NCI-H2171 (cell line): ENCODE measurements around the gene DNER.

ENCODE experiments used
- DNase-seq: peaks from one replicate; lab custom pipeline; 2025; lab: John Stamatoyannopoulos, UW

Gene DNER

DNA sequence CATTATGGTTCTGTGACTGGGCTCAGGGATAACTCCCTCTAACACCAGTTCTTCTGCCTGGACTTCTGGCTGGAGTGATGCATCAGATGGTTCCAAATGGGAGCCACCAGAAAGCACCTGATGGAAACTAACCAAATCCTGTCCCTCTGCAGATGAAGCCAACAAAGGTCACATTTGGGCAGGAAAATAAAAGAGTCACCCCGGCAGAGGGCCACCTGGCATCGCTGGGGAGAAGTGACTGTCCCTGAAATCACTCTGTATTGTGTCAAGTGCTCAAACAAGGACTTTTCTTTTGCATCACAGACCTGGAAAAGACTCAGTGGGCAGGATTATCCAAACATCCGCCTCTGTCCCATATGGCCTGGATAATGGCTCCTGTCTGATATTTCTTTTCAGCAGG lies 47.5 kb downstream of the DNER start:
- DNase-seq, result no peak

DNA sequence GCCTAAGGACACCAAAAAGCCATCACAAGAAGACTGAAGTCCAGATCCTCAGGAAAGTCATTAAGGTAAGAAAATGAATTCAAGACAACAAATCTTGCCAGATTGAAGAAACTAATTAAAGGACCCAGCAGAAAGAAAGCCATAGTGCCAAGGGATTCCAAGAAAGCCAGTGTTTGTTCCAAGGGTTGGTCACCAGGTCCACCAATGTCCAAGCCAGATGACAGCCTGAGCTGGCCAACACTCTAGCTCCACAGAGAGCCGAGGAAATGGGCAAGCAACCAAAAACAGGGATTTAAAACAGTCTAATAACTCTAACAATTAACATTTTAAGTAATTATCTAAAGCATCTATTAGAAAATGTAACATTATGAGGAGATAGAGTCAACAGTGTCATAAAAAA lies 49.2 kb downstream of the DNER start:
- DNase-seq, result no peak

DNA sequence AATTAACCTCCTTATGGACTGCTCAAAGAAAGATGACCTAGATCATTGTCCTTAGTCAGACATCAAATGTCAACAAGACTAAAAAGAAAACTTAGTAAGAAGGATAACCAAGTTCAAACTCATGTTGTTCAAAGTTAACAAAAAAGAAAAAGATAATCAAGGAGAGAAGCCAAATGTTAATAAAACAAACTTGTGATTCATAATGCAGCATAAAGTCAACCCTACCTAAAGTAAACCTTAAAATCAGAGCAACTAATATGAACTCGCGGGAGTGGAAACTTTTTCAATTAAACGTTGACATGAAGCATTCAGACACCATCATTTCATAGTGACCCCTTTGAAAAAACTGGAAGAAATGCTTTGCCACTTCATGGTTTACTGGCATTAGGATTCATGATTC lies 52.9 kb downstream of the DNER start:
- DNase-seq, result no peak

DNA sequence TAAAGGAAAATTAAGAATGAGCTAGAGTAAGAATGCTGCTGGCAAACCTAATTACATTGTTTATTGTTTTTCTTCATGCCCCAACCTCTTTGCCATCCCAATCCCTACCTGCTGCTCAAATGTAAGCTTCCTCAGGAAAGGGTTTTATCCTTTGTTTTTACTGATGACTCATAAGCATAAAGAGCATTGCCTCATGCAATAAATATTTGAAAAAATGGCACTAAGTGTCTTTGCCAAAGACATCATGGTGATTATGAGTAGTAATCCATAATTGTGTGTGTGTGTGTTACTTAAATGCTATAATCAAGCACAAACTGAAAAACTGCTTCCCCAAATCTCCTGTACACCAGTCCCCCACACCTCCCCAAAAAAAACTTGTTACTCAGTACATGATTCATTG lies 53.4 kb downstream of the DNER start:
- no peak for DNase-seq

DNA sequence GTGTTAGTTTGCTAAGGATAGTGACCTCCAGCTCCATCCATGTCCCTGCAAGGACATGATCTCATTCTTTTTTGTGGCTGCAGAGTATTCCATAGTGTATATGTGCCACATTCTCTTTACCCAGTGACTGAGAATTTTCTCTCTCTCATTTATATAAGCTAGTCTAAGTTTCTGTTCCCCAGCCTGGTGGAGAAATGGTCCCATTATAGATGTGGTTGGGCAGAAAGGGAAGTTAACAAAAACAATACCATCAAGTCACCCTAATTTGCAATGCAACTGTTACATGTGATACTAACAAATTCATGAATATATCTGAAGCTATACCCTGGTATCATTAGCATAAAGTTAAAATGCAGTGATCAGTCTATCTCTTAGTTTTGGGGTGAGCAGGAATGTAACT lies 54.0 kb downstream of the DNER start:
- DNase-seq, result no peak

DNA sequence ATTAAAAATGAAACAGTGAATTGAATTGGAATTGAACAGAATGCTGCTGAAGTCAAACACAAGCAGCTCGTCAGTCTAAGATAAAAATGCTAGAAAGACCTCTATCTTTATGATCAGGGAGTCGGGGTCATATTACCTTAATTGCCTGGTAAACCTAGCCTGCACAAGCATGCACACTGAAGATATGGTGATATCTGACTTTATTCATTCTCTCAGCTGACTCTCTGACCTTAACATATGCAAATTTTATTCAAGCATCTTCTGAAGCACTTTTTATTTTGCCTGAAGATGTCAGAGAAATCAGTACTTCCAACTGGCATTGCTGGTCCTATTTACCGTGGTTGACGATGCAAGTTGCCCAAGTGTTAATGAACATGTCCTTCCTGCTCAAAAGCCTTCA lies 56.4 kb downstream of the DNER start:
- DNase-seq, result no peak

DNA sequence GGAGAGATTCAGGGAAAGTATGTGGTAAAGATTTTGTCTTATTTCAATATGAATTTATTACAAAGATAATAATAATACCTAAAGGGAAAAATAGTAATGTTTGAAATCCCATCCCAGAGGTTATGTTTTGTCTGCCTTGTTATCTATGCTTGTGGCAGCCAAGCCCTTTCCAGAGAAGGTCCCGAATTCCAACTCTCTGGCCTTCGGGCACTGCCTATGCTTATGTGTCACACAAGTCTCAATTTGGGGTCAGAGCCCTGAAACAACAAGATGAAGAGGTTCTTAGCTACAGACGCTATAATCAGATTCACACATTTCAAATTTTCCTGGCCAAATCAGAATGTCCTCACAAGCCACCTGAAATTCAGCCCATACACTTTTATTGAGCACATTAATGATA lies 59.9 kb downstream of the DNER start:
- no peak for DNase-seq

DNA sequence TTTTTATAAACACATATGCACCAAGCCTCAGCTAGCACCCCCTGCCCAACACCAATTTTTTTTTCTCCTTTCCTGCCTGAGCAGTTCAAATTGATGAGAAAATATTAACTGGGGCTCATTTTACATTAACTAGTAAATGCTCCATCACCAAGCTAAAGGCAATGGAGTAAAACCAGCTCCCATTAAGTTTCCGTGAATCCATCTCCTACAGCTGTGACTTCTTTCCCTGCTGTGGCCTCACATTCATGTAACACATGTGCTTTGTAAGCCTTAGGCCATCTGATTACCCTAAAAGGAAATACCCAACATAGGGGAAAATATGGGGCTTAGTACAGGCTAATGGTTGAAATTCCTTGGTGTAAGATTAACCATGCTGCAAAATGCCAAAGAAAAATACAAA lies 60.8 kb downstream of the DNER start:
- DNase-seq, result no peak

DNA sequence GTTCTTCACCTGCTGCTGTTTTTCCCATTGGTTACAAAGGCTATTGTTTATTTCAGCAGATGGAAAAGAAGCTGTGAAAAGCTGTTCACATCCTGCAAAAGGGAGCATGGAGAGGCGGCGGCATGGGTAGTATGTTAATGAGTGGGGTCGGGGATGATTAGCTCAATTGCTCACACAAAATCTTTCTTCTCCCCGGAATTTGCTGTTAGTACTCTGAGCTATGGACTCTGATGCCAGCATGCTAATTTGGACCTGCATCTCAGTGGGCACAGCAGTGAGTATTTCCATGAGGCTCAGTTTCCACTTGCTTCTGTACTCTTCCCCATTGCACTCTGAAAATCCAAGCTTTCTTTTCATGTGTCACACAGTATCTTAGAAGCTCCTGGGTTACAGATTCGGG lies 61.6 kb downstream of the DNER start:
- no peak for DNase-seq

DNA sequence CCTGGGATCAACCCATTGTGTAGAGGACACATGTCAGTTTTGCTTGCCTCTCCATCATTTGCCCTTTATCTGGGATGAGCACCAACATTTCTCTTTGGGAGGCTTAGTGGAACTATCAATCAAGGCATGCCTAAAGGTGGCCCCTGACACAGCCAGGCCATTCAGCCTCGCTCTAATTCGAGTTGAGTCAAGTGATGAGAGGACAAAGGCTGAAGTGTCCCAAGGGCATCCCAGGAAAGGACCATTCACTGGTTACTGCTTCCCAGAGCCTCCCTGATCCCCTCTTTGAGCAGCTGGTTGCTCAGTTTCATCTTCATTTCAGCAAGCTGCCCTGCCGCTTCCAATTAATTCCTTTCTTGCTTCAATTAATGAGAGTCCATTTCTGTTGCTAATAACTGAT lies 63.5 kb downstream of the DNER start:
- DNase-seq, result no peak

DNA sequence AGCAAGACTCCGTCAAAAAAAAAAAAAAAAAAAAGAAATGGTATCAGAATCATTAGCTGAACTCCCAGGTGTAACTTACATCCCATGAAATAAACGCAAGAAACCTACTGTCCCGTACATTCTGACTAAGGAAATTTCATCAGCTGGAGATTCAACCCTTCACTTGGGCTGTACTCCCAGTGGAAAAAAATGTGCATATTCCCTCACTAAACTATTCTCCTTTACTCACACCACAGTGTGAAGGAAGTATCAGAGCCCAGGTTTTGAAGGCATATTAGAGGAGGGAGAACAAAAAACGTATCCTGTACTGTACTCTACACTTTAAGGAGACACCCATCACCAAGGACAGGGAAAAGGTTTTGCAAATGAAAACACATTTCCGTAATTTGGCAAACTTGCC lies 64.3 kb downstream of the DNER start:
- DNase-seq, result no peak

DNA sequence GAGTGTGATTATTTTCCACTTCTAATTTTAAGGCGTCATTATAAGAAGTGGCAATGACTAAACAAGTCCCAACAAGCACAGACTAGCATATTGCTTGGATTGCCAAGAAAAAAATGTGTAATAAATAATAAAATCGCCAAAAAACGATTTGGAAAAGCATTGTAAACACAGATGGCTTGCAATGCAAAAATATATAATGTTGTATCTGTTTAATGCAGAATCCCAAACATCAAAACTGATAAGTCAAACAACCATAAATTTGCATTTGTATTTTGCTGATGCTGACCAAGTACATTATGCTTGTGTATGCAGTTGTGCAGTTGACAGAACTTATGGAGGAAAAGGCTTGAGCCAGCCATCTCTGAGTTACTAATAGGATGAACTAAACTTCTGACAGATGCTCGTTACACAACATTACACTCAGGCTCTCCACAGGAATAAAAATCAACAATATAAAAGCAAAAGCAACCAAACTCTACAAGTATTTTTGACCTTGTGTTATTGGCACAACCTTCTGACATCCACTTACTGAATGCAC lies 68.1 kb downstream of the DNER start:
- no peak for DNase-seq

DNA sequence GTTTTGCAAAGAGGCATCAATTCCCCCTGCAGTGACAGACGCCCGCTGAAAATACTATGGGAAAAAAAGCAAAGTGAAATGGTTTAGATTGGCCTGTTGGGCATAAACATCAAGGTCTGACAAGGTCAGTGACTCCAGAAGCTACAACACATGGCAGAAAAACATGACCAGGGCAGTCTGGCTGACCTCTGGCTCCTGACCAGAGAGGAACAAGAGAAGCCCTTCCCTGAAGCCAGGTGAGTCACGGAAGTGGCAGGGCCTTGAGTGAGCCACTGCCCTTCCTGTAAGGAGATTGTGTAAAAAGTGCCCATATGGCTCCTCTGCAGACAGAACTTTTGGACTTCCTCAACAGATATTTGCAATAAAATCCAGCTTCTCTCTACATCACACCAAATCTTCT lies 72.0 kb downstream of the DNER start:
- DNase-seq, result no peak

DNA sequence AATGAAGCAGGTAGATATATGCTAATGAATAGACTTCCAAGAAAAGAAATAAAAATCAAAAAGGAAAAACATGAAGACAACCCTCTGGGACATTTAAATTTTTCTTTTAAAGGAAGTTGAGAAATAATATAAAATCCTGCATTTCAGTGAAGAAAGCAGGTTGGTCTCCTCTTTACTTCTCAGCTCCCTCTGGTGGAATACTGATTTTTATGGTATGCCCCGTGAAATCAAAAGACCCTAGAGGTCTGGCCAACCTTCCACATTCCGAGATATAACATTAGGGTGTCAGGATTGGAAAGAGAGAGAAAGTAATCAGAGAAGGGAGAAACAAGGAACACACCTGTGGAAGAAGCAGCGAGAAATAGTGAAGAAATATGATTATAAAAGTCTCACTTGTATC lies 72.7 kb downstream of the DNER start:
- DNase-seq, result no peak

DNA sequence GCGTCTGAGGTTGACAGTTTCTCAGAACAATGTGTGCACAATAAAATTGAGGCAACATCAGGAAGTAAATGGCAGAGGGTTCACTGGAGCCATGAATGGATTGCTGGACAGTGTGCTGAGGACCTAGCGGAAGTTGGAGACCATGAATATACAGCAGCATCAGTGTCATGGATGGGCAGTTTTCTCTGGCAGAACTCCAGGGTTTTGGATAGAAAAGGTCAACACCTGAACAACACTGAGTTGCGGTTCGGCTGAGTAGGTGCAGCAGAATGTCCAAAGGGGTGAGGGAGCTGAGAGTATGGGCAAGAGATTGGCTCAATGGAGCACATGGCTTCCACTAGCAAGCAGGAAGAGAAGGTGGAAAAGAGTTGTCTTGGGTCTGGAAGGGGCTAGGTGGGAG lies 73.7 kb downstream of the DNER start:
- no peak for DNase-seq

DNA sequence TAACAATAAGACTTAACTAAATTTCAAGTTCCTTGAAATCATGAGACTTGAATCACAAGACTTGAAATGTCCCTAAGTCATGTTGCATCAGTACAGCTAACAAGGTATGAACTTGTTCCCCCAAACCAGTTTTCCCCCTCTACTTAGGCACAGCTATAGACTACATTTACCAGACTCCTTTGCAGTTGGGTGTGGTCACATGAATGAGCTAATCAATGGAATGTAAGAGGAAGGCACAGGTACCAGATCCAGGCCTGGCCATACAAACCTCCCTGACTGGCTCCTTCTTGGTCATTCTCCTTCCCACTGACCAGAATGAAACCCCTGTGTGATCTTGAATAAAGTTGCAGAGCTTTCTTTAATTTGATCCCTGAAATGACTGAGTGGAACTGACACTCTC lies 77.8 kb downstream of the DNER start:
- no peak for DNase-seq

DNA sequence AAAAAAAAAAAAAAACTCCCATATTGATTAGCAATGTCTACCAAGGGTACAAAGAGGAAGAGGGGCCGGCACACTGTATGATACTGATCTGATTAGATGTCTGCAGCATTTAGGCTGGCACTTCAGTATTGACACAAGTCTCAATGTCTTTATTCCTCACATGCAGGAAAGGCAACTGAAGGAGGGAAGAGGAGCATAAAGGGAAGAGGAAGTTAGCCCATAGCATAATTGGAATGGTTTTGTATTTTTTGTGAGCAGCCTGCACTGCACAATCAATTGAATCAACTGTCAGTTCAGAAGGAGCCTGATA lies 79.0 kb downstream of the DNER start:
- no peak for DNase-seq

DNA sequence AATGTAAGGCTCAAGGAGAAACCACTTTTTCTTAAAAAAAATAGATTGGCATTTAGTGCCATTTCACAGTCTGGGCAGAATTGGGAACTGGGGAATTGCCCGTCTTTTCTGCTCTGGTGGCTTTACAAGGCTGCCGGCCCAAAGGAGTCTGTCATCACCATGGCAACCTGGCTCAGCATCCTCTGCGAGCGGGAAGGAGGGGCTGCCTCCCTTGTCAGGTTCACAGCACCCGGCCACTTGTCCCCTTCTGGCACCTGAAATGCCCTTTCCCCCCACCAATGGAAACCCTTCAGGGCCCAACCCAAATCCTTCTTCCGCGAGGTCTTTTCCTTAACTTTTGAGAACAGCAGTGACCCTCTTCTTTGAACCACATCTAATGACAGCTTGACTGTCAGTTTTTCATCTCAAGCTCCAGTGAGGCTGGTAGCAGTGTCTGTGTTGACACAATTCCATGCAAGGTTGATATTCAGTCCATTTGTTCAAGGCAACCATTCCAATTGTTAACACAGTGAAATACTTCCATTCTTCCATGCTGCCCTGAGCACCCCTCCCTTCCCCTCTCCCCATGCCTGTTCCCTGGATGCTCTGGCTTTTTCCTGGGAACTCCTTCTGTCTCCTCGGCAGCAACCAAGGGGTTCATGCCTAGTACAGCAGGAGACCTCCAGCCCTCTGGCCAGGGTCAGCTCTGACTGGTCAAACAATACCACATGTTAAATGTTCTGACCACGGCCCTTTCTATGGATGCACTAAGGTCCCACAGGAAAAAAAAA lies 79.6 kb downstream of the DNER start:
- no peak for DNase-seq

DNA sequence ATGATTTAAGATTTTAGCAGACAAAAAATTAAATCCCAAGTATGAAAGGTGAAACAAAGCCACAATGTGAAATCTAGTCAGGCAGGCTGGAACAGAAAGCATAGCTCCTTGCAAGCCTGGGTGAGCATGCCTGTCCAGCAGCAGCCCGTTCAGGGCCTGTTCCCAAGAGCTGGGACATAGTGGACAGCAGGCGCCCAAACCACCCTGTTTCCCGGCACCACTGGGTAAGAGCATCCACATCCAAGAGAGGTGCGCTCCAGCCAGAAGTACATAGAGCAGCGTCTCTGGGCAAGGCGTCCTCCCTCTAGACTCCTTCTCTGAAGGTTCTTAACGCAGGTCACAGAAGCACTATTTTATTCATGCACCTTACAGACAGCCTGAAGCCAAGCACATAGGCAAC lies 80.8 kb downstream of the DNER start:
- no peak for DNase-seq

DNA sequence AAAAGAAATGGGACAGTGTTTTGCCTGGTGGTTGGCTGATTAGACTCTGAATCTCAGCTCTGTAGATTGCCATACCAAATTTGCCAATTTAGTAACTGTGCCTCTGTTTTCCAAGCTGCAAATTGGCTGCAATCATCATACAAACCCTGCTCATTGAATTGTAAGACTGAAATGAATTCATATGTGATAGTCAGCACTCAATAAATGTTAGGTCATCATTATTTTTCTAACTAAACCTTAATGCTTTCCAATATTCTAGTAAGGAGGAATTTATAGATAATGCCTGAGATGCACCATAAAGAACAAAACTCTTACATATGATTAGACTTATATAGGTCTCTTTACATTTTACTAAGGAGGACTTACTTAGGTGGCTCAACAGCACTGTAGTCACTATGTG lies 85.3 kb downstream of the DNER start:
- DNase-seq, result no peak

DNA sequence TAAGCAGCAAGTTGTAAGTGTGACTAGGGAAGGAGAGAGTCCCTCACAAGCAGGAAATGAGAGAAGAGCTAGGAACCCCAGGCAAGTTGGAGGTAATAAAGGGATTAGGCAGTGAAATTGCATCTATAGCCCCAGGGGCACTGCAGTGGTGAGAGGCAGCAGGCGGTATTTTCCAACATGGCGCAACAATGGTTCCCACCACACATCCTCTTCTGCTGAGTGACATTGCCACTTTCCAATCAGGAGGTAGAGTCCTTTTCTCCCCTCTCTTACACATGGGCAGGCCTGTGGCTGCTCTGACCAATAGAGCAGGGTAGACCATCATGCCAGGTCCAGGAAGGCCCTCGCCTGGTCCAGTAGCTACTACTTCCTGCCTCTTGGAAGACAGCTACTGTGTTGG lies 86.6 kb downstream of the DNER start:
- no peak for DNase-seq

DNA sequence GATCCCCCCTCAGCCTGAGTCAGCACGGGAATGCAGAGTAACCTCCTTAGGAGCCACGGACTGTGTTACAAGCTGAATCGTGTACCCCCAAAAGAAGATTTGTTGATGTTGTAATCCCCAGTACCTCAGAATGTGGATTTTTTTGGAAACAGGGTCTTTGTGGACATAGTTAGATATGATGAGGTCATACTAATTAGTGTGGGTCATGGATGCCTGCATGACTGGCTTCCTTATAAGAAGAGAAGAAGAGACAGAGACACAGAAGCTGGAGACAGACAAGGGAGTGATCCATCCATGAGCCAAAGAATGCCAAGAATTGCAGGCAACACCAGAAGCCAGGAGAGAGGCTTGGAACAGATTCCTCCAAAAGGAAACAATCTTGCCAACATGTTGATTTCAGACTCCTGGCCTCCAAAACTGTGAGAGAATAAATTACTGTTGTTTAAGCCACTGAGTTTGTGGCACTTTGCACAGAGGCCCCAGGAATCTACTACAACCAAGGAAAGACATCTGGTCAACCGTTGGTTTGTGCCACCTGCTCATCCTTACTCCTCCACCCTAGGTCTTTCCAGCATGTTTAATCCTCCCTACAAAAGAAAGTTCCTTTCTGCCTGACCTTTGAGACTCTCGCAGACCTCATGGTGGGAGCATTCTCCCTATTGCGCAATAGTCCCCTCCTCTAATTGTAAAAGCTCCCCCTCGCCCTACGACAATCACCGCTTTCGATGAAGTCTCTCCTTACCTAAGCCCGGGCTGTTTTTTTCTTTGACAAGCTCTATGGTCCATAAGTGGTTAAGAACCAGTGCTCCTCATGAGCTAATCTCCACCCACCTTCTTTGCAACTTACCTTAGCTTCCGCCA lies 91.6 kb downstream of the DNER start:
- no peak for DNase-seq

DNA sequence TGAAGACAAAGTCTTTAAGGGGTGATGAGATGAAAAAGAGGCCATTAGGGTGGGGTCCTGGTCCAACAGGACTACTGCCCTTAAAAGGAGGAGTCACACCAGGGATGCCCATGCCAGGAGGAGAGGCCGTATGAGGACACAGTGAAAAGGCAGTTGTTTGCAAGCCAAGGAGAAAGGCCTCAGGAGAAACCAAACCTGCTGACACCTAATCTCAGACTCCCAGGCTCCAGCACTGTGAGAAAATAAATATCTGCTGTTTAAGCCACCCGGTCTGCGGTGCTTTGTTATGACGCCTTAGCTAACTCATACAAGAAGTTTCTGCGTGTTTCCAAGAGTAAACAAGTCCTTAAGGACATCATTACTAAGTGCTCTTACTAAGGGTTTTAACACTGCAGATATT lies 93.6 kb downstream of the DNER start:
- DNase-seq, result no peak

DNA sequence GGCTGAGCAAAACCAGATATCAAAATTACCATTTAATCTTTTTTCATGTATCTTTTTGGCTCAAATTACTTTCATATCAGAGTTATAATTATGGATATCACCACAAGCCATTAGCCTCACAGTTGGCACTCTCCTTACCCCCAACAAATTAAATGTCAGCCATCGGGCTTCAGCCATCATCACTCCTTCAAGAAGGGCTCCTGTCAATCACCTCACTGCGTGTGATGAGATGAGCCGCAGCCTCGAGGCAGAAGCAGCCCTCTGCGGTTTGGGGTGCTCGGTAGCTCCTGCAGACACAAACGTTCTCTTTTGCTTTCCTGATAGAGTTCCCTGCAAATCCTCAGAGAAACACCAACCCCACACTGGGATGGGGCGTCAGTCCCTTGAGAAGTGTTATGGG lies 94.1 kb downstream of the DNER start:
- no peak for DNase-seq
